IMR-90 (cell line): Measurements from ENCODE around the gene ADAMTS14. TPM values are rescaled to one million over a fixed set of nuclear protein-coding genes. Genes with fewer than 3 reads are reported as not detected.

ENCODE experiments used
- ATAC-seq: fragments of 200-7000 bp; cut with Tn5 transposase; 2 replicates; pipeline ENCODE4 v1.9.1; 2020; ENCODE audit warnings: low read depth, mild to moderate bottlenecking, moderate library complexity
- BruUV-seq: library from RNA; stranded (reverse); fragments of 400-500 nt; replicated peaks from 2 replicates; lab custom pipeline; 2021; lab: Mats Ljungman, UMichigan
- CTCF ChIA-PET: fragments of 300-600 bp; formaldehyde crosslinking; extraction: SDS; loops from one replicate; lab custom pipeline; 2021; ENCODE audit warnings: antibody characterized with exemption; lab: Yijun Ruan, JAX
- POLR2A ChIA-PET: fragments of 300-600 bp; sonication (Branson Sonifier 250); formaldehyde crosslinking; loops from one replicate; lab custom pipeline; 2022; ENCODE audit warnings: antibody characterized with exemption; ENCODE audit not compliant: unreplicated experiment; lab: Charles Lee
- DNase-seq: peaks from one replicate; pipeline ENCODE4 v3.0.0; 2013
- H2AFZ ChIP-seq: replicated peaks from 2 replicates; pipeline ENCODE3; 2013; ENCODE audit warnings: low read length, mild to moderate bottlenecking; ENCODE audit not compliant: poor library complexity
- H2AK5ac ChIP-seq: 2 replicates; pipeline ENCODE4 v1.6.1; 2013; ENCODE audit warnings: low read depth, low read length, inconsistent platforms
- H2AK9ac ChIP-seq: replicated peaks from 2 replicates; pipeline ENCODE3; 2013; ENCODE audit warnings: mild to moderate bottlenecking, low read depth, low read length, moderate library complexity; ENCODE audit not compliant: poor library complexity
- H2BK120ac ChIP-seq: 2 replicates; pipeline ENCODE4 v1.6.1; 2013; ENCODE audit warnings: low read depth, low read length, inconsistent platforms
- H2BK15ac ChIP-seq: 3 replicates; pipeline ENCODE4 v1.6.1; 2013; ENCODE audit warnings: low read depth, low read length, inconsistent platforms
- H2BK20ac ChIP-seq: 2 replicates; pipeline ENCODE4 v1.6.1; 2013; ENCODE audit warnings: low read depth, mild to moderate bottlenecking, inconsistent platforms, low read length, moderate library complexity
- H2BK5ac ChIP-seq: 2 replicates; pipeline ENCODE4 v1.6.1; 2013; ENCODE audit warnings: mild to moderate bottlenecking, low read depth, low read length, inconsistent platforms; ENCODE audit not compliant: poor library complexity, severe bottlenecking
- H3K14ac ChIP-seq: replicated peaks from 2 replicates; pipeline ENCODE4 v1.6.1; 2013; ENCODE audit warnings: low read depth, low read length, inconsistent platforms
- H3K18ac ChIP-seq: 2 replicates; pipeline ENCODE4 v1.6.1; 2013; ENCODE audit warnings: low read depth, low read length, control low read depth
- H3K23ac ChIP-seq: 2 replicates; pipeline ENCODE4 v1.6.1; 2013; ENCODE audit warnings: low read depth, low read length, inconsistent platforms
- H3K27ac ChIP-seq: 2 replicates; pipeline ENCODE4 v1.5.1; 2013; ENCODE audit warnings: mild to moderate bottlenecking, control low read depth, low read length; ENCODE audit not compliant: insufficient read depth
- H3K27me3 ChIP-seq: 2 replicates; pipeline ENCODE4 v1.6.1; 2013; ENCODE audit warnings: low read length; ENCODE audit not compliant: control insufficient read depth, insufficient read depth
- H3K36me3 ChIP-seq: 2 replicates; pipeline ENCODE4 v1.6.1; 2013; ENCODE audit warnings: low read length, mixed read lengths; ENCODE audit not compliant: control insufficient read depth, insufficient read depth
- H3K4ac ChIP-seq: 2 replicates; pipeline ENCODE4 v1.6.1; 2013; ENCODE audit warnings: low read depth, low read length, inconsistent platforms
- H3K4me1 ChIP-seq: 2 replicates; pipeline ENCODE4 v1.6.1; 2013; ENCODE audit warnings: low read length, mixed read lengths; ENCODE audit not compliant: control insufficient read depth, insufficient read depth
- H3K4me2 ChIP-seq: 2 replicates; pipeline ENCODE4 v1.6.1; 2013; ENCODE audit warnings: low read depth, mild to moderate bottlenecking, control low read depth, low read length, moderate library complexity
- H3K4me3 ChIP-seq: 2 replicates; pipeline ENCODE4 v1.5.1; 2013; ENCODE audit warnings: low read depth, mild to moderate bottlenecking, control low read depth, low read length, moderate library complexity; ENCODE audit not compliant: insufficient read depth
- H3K56ac ChIP-seq: 2 replicates; pipeline ENCODE4 v1.6.1; 2013; ENCODE audit warnings: low read length, inconsistent platforms; ENCODE audit not compliant: insufficient read depth; ENCODE audit errors: extremely low read depth
- H3K79me1 ChIP-seq, 2 experiments: 2 replicates each; pipeline ENCODE4 v1.6.1; 2013; ENCODE audit warnings: low read length in 2 of 2, inconsistent platforms in 1 of 2, low read depth in 1 of 2
- H3K9ac ChIP-seq: 2 replicates; pipeline ENCODE4 v1.6.1; 2013; ENCODE audit warnings: low read depth, low read length, control low read depth
- H3K9me1 ChIP-seq: 2 replicates; pipeline ENCODE4 v1.6.1; 2013; ENCODE audit warnings: low read length, inconsistent platforms; ENCODE audit not compliant: insufficient read depth
- H3K9me3 ChIP-seq: 2 replicates; pipeline ENCODE4 v1.6.1; 2013; ENCODE audit warnings: low read length; ENCODE audit not compliant: control insufficient read depth, insufficient read depth
- H4K20me1 ChIP-seq: 2 replicates; pipeline ENCODE4 v1.6.1; 2013; ENCODE audit warnings: low read length, inconsistent platforms; ENCODE audit not compliant: insufficient read depth
- H4K5ac ChIP-seq: 2 replicates; pipeline ENCODE4 v1.6.1; 2013; ENCODE audit warnings: mild to moderate bottlenecking, low read depth, low read length, control low read depth
- H4K8ac ChIP-seq, 2 experiments: 2 replicates each; pipeline ENCODE4 v1.6.1; 2013; ENCODE audit warnings: low read depth in 2 of 2, low read length in 2 of 2, control low read depth in 1 of 2, inconsistent platforms in 1 of 2
- H4K91ac ChIP-seq: 2 replicates; pipeline ENCODE4 v1.6.1; 2013; ENCODE audit warnings: low read depth, low read length, inconsistent platforms; ENCODE audit not compliant: insufficient read depth
- ELK1 ChIP-seq: fragments of 150-350 bp; IDR thresholded peaks from 2 replicates; pipeline ENCODE4 v1.6.1; 2016; ENCODE audit warnings: low read depth, mild to moderate bottlenecking, low read length, moderate library complexity, borderline replicate concordance
- RCOR1 ChIP-seq: IDR thresholded peaks from 2 replicates; pipeline ENCODE4 v1.6.1; 2012; ENCODE audit warnings: mild to moderate bottlenecking, low read length, improper control_type of control experiment; ENCODE audit not compliant: insufficient replicate concordance
- WGBS, 2 experiments: methylation state at CpG; one replicate each; pipeline versions ENCODE4 v1.1.5 to v1.1.7; 2013; ENCODE audit warnings: missing lambda C conversion rate in 2 of 2; ENCODE audit not compliant: insufficient read length in 1 of 2; ENCODE audit errors: extremely low coverage in 2 of 2; 5-methylcytosine and 5-hydroxymethylcytosine counted together
- dilution Hi-C: fragments of 300-500 bp; cut with HindIII; formaldehyde crosslinking; loops from one replicate; pipeline ENCODE4 v1.14.3; 2018; ENCODE audit warnings: low sequenced_read_pairs; ENCODE audit not compliant: unreplicated experiment
- in situ Hi-C: fragments of 300-500 bp; cut with MboI; formaldehyde crosslinking; loops from 3 replicates; pipeline ENCODE4 v1.14.3; 2019; ENCODE audit warnings: low sequenced_read_pairs, inconsistent platforms, mixed read lengths
- intact Hi-C: fragments of 100-400 bp; cut with micrococcal nuclease; formaldehyde crosslinking; loops from 2 replicates; pipeline ENCODE4 v1.10.0; 2022
- polyA plus RNA-seq, 3 experiments: library from polyadenylated mRNA; depleted of rRNA; stranded (reverse); fragments of >200 nt; gene quantifications; 2 replicates each; pipeline ENCODE4 v1.2.3, GENCODE V29; 2012; ENCODE audit warnings: low replicate concordance in 1 of 3
- total RNA-seq: library from RNA; depleted of rRNA; stranded (reverse); fragments of >200 nt; gene quantifications from 2 replicates; pipeline ENCODE4 v1.2.3, GENCODE V29; 2012

The ADAMTS14 gene
- total and polyA plus RNA-seq, 2 of the 4 experiments (the other 2 are of a cell fraction), result under 0.01 to 0.31 TPM

- Histone ChIP-seq H4K20me1 (no peaks in the 10 kb centered on the region), H2AK5ac (no peak overlapping the region), H3K9me1 (peaks cover 3% of the 10 kb centered on the region; the same call in 1 of the 2 replicates), H4K5ac (no peak overlapping the region), H2BK20ac (no peak overlapping the region), H3K14ac (no peak overlapping the region), H2AFZ (no peak overlapping the region), H3K4me1 (peaks cover 7% of the 10 kb centered on the region), H2BK5ac (no peak overlapping the region), H3K23ac (no peak overlapping the region), H3K9ac (no peak overlapping the region), H2AK9ac (no peak overlapping the region), H3K36me3 (no peaks in the 10 kb centered on the region), H4K91ac (no peak overlapping the region), H4K8ac (no peak overlapping the region), H2BK15ac (no peak overlapping the region), H3K27ac (no peak overlapping the region), H3K4me3 (no peak overlapping the region), H3K9me3 (peaks cover 7% of the 10 kb centered on the region), H3K27me3 (peaks cover 3% of the 10 kb centered on the region; the same call in 1 of the 2 replicates), H3K18ac (no peak overlapping the region), H2BK120ac (no peak overlapping the region), H3K4ac (no peak overlapping the region), H3K56ac (no peak overlapping the region), H3K4me2 (no peak overlapping the region), H3K79me1 (no peaks in the 10 kb centered on the region)
- ChIA-PET CTCF (no interaction called here), POLR2A (no interaction called here)
- intact Hi-C loops, result no loop called here
- dilution Hi-C loops, result no loop called here
- WGBS, 2 experiments, result 67% methylated on average over 1 of the region's 3 CpGs; no CpG with 5 or more reads in 1 of the 2 experiments
- DNase-seq (no peak), ATAC-seq (no peak)
- TF ChIP-seq ELK1, result no peak
- no peak for TF ChIP-seq RCOR1
- BruUV-seq, result no TSS peak
- in situ Hi-C loops, result no loop called here
Measured at GRCh38 chr10:70650104-70650503, 22.2 kb upstream of the ADAMTS14 start.
